ENCODE measurements around the gene COX4I2. TPM values are rescaled to one million over a fixed set of nuclear protein-coding genes. Genes with fewer than 3 reads are reported as not detected.

The COX4I2 gene
- total RNA-seq, 1 experiment from 2014 or later: not detected

DNA sequence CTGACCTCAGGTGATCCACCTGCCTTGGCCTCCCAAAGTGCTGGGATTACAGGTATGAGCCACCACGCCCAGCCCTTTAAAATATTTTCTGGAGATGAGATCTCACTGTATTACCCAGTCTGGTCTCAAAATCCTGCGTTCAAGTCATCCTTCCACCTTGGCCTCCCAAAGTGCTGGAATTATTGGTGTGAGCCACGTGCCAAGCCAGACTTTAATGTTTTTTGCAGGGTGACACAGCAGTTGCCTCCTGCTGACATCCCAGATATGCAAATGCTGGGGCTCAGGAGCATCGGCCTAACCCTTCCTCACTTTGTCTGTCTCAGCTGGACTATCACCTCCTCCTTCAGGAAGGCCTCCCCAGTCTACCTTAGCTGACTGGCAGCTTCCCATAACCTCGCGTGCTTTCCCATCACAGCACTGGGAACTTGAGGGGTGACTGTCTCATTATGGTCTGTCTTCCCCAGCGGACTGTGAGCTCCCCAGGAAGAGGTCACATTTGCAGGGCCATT is 46.9 kb upstream of the COX4I2 start:
- H3K4me1 Mint-ChIP-seq: peaks cover 60% of the 10 kb centered on the region
- CTCF ChIA-PET: interaction anchor here (0.9 to 2.6 kb wide), 11 partner anchors 14 to 71 kb away, joined by 3 to 49 read pairs (median 4); partner anchors contain the start of gene ID1
- H3K27ac Mint-ChIP-seq: peak overlapping the region; percentile 67
- H3K4me3 Mint-ChIP-seq: no peak overlapping the region
- no peaks in the 10 kb centered on the region for H3K36me3 Mint-ChIP-seq
- POLR2A ChIA-PET: interaction anchor here (0.5 to 1.2 kb wide), 5 partner anchors 14 to 195 kb away, joined by 3 to 8 read pairs (median 5); partner anchors contain the start of gene ID1
- DNase-seq (ENCODE audit: low spot score) (no peak), ATAC-seq (peak; percentile 9)
- H3K9me3 Mint-ChIP-seq: no peaks in the 10 kb centered on the region
- H3K27me3 Mint-ChIP-seq (ENCODE audit: low read depth): peaks cover 14% of the 10 kb centered on the region
- TF ChIP-seq NFE2L1 (CRISPR knock-in tag; IDR thresholded peaks at IDR 0.05) (peak; percentile 97), ESRRA (CRISPR knock-in tag; IDR thresholded peaks at IDR 0.05; ENCODE audit: borderline replicate concordance) (no peak), CBFB (CRISPR knock-in tag; IDR thresholded peaks at IDR 0.05; ENCODE audit: low read depth) (no peak), TCF7 (CRISPR knock-in tag; IDR thresholded peaks at IDR 0.05; ENCODE audit: low read depth) (no peak), KAT7 (CRISPR knock-in tag; IDR thresholded peaks at IDR 0.05; ENCODE audit: borderline replicate concordance) (no peak), EMX1 (CRISPR knock-in tag; IDR thresholded peaks at IDR 0.05) (no peak), GTF2I (CRISPR knock-in tag; conservative IDR thresholded peaks at IDR 0.05) (no peak), ZNF121 (CRISPR knock-in tag; IDR thresholded peaks at IDR 0.05) (no peak), TEAD1 (CRISPR knock-in tag; IDR thresholded peaks at IDR 0.05) (0 out of 2 replicates have a peak, but pooled peaks have one; percentile 48), ETV6 (CRISPR knock-in tag; IDR thresholded peaks at IDR 0.05) (0 out of 2 replicates have a peak, but pooled peaks have one; percentile 40), NR3C1 (CRISPR knock-in tag; conservative IDR thresholded peaks at IDR 0.05; ENCODE audit: low read depth) (no peak), ATF1 (CRISPR knock-in tag; IDR thresholded peaks at IDR 0.05) (no peak), FOXP1 (CRISPR knock-in tag; IDR thresholded peaks at IDR 0.05; ENCODE audit: borderline replicate concordance) (no peak), TEAD4 (CRISPR knock-in tag; IDR thresholded peaks at IDR 0.05) (no peak), SMAD3 (CRISPR knock-in tag; IDR thresholded peaks at IDR 0.05; ENCODE audit: borderline replicate concordance) (no peak), ZNF138 (CRISPR knock-in tag; conservative IDR thresholded peaks at IDR 0.05) (no peak), NR2C2 (CRISPR knock-in tag; IDR thresholded peaks at IDR 0.05) (no peak), TP53 (CRISPR knock-in tag; IDR thresholded peaks at IDR 0.05) (no peak)
- TF ChIP-seq, protein P1, sequence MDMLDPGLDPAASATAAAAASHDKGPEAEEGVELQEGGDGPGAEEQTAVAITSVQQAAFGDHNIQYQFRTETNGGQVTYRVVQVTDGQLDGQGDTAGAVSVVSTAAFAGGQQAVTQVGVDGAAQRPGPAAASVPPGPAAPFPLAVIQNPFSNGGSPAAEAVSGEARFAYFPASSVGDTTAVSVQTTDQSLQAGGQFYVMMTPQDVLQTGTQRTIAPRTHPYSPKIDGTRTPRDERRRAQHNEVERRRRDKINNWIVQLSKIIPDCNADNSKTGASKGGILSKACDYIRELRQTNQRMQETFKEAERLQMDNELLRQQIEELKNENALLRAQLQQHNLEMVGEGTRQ (CRISPR knock-in tag; IDR thresholded peaks at IDR 0.05): peak; percentile 49
- TF ChIP-seq, protein P2, sequence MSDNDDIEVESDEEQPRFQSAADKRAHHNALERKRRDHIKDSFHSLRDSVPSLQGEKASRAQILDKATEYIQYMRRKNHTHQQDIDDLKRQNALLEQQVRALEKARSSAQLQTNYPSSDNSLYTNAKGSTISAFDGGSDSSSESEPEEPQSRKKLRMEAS (CRISPR knock-in tag; IDR thresholded peaks at IDR 0.05): peak; percentile 69
- TF ChIP-seq, protein P3, sequence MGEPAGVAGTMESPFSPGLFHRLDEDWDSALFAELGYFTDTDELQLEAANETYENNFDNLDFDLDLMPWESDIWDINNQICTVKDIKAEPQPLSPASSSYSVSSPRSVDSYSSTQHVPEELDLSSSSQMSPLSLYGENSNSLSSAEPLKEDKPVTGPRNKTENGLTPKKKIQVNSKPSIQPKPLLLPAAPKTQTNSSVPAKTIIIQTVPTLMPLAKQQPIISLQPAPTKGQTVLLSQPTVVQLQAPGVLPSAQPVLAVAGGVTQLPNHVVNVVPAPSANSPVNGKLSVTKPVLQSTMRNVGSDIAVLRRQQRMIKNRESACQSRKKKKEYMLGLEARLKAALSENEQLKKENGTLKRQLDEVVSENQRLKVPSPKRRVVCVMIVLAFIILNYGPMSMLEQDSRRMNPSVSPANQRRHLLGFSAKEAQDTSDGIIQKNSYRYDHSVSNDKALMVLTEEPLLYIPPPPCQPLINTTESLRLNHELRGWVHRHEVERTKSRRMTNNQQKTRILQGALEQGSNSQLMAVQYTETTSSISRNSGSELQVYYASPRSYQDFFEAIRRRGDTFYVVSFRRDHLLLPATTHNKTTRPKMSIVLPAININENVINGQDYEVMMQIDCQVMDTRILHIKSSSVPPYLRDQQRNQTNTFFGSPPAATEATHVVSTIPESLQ (CRISPR knock-in tag; IDR thresholded peaks at IDR 0.05): no peak
- TF ChIP-seq, protein P4, sequence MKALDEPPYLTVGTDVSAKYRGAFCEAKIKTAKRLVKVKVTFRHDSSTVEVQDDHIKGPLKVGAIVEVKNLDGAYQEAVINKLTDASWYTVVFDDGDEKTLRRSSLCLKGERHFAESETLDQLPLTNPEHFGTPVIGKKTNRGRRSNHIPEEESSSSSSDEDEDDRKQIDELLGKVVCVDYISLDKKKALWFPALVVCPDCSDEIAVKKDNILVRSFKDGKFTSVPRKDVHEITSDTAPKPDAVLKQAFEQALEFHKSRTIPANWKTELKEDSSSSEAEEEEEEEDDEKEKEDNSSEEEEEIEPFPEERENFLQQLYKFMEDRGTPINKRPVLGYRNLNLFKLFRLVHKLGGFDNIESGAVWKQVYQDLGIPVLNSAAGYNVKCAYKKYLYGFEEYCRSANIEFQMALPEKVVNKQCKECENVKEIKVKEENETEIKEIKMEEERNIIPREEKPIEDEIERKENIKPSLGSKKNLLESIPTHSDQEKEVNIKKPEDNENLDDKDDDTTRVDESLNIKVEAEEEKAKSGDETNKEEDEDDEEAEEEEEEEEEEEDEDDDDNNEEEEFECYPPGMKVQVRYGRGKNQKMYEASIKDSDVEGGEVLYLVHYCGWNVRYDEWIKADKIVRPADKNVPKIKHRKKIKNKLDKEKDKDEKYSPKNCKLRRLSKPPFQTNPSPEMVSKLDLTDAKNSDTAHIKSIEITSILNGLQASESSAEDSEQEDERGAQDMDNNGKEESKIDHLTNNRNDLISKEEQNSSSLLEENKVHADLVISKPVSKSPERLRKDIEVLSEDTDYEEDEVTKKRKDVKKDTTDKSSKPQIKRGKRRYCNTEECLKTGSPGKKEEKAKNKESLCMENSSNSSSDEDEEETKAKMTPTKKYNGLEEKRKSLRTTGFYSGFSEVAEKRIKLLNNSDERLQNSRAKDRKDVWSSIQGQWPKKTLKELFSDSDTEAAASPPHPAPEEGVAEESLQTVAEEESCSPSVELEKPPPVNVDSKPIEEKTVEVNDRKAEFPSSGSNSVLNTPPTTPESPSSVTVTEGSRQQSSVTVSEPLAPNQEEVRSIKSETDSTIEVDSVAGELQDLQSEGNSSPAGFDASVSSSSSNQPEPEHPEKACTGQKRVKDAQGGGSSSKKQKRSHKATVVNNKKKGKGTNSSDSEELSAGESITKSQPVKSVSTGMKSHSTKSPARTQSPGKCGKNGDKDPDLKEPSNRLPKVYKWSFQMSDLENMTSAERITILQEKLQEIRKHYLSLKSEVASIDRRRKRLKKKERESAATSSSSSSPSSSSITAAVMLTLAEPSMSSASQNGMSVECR (CRISPR knock-in tag; IDR thresholded peaks at IDR 0.05; ENCODE audit: borderline replicate concordance): 0 out of 2 replicates have a peak, but pooled peaks have one; percentile 26
- TF ChIP-seq, protein P5, sequence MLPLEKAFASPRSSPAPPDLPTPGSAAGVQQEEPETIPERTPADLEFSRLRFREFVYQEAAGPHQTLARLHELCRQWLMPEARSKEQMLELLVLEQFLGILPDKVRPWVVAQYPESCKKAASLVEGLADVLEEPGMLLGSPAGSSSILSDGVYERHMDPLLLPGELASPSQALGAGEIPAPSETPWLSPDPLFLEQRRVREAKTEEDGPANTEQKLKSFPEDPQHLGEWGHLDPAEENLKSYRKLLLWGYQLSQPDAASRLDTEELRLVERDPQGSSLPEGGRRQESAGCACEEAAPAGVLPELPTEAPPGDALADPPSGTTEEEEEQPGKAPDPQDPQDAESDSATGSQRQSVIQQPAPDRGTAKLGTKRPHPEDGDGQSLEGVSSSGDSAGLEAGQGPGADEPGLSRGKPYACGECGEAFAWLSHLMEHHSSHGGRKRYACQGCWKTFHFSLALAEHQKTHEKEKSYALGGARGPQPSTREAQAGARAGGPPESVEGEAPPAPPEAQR (CRISPR knock-in tag; IDR thresholded peaks at IDR 0.05): no peak
- TF ChIP-seq, protein P6, sequence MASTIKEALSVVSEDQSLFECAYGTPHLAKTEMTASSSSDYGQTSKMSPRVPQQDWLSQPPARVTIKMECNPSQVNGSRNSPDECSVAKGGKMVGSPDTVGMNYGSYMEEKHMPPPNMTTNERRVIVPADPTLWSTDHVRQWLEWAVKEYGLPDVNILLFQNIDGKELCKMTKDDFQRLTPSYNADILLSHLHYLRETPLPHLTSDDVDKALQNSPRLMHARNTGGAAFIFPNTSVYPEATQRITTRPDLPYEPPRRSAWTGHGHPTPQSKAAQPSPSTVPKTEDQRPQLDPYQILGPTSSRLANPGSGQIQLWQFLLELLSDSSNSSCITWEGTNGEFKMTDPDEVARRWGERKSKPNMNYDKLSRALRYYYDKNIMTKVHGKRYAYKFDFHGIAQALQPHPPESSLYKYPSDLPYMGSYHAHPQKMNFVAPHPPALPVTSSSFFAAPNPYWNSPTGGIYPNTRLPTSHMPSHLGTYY (CRISPR knock-in tag; IDR thresholded peaks at IDR 0.05): no peak
- TF ChIP-seq, protein P7, sequence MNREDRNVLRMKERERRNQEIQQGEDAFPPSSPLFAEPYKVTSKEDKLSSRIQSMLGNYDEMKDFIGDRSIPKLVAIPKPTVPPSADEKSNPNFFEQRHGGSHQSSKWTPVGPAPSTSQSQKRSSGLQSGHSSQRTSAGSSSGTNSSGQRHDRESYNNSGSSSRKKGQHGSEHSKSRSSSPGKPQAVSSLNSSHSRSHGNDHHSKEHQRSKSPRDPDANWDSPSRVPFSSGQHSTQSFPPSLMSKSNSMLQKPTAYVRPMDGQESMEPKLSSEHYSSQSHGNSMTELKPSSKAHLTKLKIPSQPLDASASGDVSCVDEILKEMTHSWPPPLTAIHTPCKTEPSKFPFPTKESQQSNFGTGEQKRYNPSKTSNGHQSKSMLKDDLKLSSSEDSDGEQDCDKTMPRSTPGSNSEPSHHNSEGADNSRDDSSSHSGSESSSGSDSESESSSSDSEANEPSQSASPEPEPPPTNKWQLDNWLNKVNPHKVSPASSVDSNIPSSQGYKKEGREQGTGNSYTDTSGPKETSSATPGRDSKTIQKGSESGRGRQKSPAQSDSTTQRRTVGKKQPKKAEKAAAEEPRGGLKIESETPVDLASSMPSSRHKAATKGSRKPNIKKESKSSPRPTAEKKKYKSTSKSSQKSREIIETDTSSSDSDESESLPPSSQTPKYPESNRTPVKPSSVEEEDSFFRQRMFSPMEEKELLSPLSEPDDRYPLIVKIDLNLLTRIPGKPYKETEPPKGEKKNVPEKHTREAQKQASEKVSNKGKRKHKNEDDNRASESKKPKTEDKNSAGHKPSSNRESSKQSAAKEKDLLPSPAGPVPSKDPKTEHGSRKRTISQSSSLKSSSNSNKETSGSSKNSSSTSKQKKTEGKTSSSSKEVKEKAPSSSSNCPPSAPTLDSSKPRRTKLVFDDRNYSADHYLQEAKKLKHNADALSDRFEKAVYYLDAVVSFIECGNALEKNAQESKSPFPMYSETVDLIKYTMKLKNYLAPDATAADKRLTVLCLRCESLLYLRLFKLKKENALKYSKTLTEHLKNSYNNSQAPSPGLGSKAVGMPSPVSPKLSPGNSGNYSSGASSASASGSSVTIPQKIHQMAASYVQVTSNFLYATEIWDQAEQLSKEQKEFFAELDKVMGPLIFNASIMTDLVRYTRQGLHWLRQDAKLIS (CRISPR knock-in tag; IDR thresholded peaks at IDR 0.05; ENCODE audit: borderline replicate concordance): no peak
